GM10266 (cell line): ENCODE results near the gene VPS13C.

Experiments used
- DNase-seq: peaks from one replicate; pipeline ENCODE4 v3.0.0; 2012; ENCODE audit errors: extremely low spot score
- CTCF ChIP-seq: IDR thresholded peaks from 2 replicates; pipeline ENCODE4 v1.5.1; 2012; ENCODE audit warnings: mild to moderate bottlenecking, low read depth; ENCODE audit not compliant: control insufficient read depth, insufficient read depth; ENCODE audit errors: missing control alignments

The VPS13C gene

GRCh38 chr15:62071711-62072308, 11.6 kb upstream of the VPS13C start:
- TF ChIP-seq CTCF, result peak; percentile 61
- peak; percentile 45 for DNase-seq

- no peak for TF ChIP-seq CTCF
- DNase-seq, result no peak
Measured at GRCh38 chr15:62069551-62069950, 9.3 kb upstream of the VPS13C start.

- no peak for DNase-seq
- TF ChIP-seq CTCF, result no peak
Measured at GRCh38 chr15:62068810-62069167, 8.5 kb upstream of the VPS13C start.

GRCh38 chr15:62068071-62068809, 8.0 kb upstream of the VPS13C start:
- DNase-seq, result peak; percentile 51
- peak; percentile 34 for TF ChIP-seq CTCF

- no peak for TF ChIP-seq CTCF
- no peak for DNase-seq
Measured at GRCh38 chr15:62067448-62068044, 7.3 kb upstream of the VPS13C start.

GRCh38 chr15:62066663-62067447, 6.6 kb upstream of the VPS13C start, which contains the start of gene C2CD4A:
TSS of gene C2CD4A (plus strand) at chr15:62066977. CDS start at chr15:62067614, 637 bp downstream.
- peak; percentile 17 for TF ChIP-seq CTCF
- DNase-seq, result peak; percentile 44
